K562 (cell line): ENCODE measurements around the gene SETDB1. TPM values are rescaled to one million over a fixed set of nuclear protein-coding genes. Genes with fewer than 3 reads are reported as not detected.

ENCODE experiments used
- ARID1B ChIP-seq: fragments of 450-650 bp; IDR thresholded peaks from 2 replicates; pipeline ENCODE4 v1.6.1; 2016; ENCODE audit warnings: antibody characterized with exemption, mild to moderate bottlenecking, inconsistent platforms
- BACH1 ChIP-seq: fragments of 200-800 bp; sonication (Bioruptor generic); IDR thresholded peaks from 2 replicates; pipeline ENCODE4 v1.6.1; 2016; ENCODE audit warnings: missing genetic modification characterization, missing compliant biosample characterization
- EP300 ChIP-seq: IDR thresholded peaks from 2 replicates; pipeline ENCODE4 v1.6.1; 2012; ENCODE audit warnings: low read length, improper control_type of control experiment
- FOXJ2 ChIP-seq: fragments of 200-800 bp; sonication (Bioruptor generic); IDR thresholded peaks from 2 replicates; pipeline ENCODE4 v1.6.1; 2016; ENCODE audit warnings: missing genetic modification characterization, missing compliant biosample characterization
- FOXK2 ChIP-seq, 2 experiments: fragments of 450-650 bp; IDR thresholded peaks in 1 of 2; conservative IDR thresholded peaks in 1 of 2; 2 replicates each; pipeline ENCODE4 v1.6.1; 2016; ENCODE audit warnings: low read depth in 2 of 2, mild to moderate bottlenecking in 1 of 2
- FOXP1 ChIP-seq: sonication (generic); formaldehyde crosslinking; IDR thresholded peaks from 2 replicates; pipeline ENCODE4 v1.8.0; 2022; ENCODE audit warnings: mild to moderate bottlenecking, missing genetic modification reagents
- HMG20B ChIP-seq: fragments of 250-450 bp; sonication (Bioruptor Pico); IDR thresholded peaks from 2 replicates; pipeline ENCODE4 v1.5.0; 2021; ENCODE audit warnings: mild to moderate bottlenecking
- JUN ChIP-seq, 2 experiments: sonication (generic) in 1 of 2; formaldehyde crosslinking in 1 of 2; IDR thresholded peaks; 2 replicates each; pipeline versions ENCODE4 v1.6.1 to v1.8.0; 2012 to 2022; ENCODE audit warnings: borderline replicate concordance in 2 of 2, mild to moderate bottlenecking in 2 of 2, improper control_type of control experiment in 1 of 2, low read depth in 1 of 2, low read length in 1 of 2, missing genetic modification reagents in 1 of 2
- MTF1 ChIP-seq: fragments of 250-450 bp; sonication (Bioruptor Pico); IDR thresholded peaks from 2 replicates; pipeline ENCODE4 v1.9.0; 2021; ENCODE audit warnings: moderate library complexity, mild to moderate bottlenecking, inconsistent platforms, borderline replicate concordance
- NFE2 ChIP-seq: IDR thresholded peaks from 2 replicates; pipeline ENCODE4 v1.6.1; 2014; ENCODE audit warnings: antibody characterized with exemption, low read depth
- POLR2AphosphoS2 ChIP-seq: IDR thresholded peaks from 2 replicates; pipeline ENCODE4 v1.6.1; 2012; ENCODE audit warnings: low read length, improper control_type of control experiment
- SNRNP70 ChIP-seq: fragments of 200-400 bp; formaldehyde crosslinking; optimal IDR thresholded peaks from 2 replicates; pipeline ENCODE3; 2017; ENCODE audit warnings: low read depth, low read length
- ZNF197 ChIP-seq: fragments of 200-800 bp; sonication (Bioruptor generic); IDR thresholded peaks from 2 replicates; pipeline ENCODE4 v1.6.1; 2016; ENCODE audit warnings: low read depth, missing genetic modification characterization, missing compliant biosample characterization
- ZNF23 ChIP-seq: fragments of 250-450 bp; sonication (Bioruptor Pico); IDR thresholded peaks from 2 replicates; pipeline ENCODE4 v1.4.0; 2020; ENCODE audit warnings: mild to moderate bottlenecking
- ZNF263 ChIP-seq: sonication (generic); formaldehyde crosslinking; IDR thresholded peaks from 2 replicates; pipeline ENCODE4 v1.8.0; 2022; ENCODE audit warnings: mild to moderate bottlenecking, missing genetic modification reagents, borderline replicate concordance
- polyA plus RNA-seq, 8 experiments: library from polyadenylated mRNA; depleted of rRNA in 4 of 8; stranded (reverse) in 5 of 8; unstranded in 3 of 8; fragments of >200 nt; fragmentation: Nextera tagmentation in 2 of 8; fragmentation: Illumina TruSeq in 1 of 8; extraction: Ambion mirVana in 2 of 8; extraction: Trizol in 1 of 8; gene quantifications; 2 replicates each; pipeline versions ENCODE4 v1.2.1 to v1.2.3, GENCODE V29; 2011 to 2014; ENCODE audit warnings: inconsistent platforms in 1 of 8, missing spikeins in 1 of 8
- total RNA-seq, 7 experiments: library from RNA; depleted of rRNA in 6 of 7; stranded (reverse); fragments of >200 nt in 6 of 7; fragmentation: Illumina TruSeq in 2 of 7; extraction: Trizol in 2 of 7; gene quantifications; 2 replicates each; pipeline versions ENCODE4 v1.2.1 to v1.2.3, GENCODE V29; 2011 to 2021; ENCODE audit warnings: low replicate concordance in 1 of 7
- TF ChIP-seq, protein P1 (sequence below): fragments of 450-650 bp; IDR thresholded peaks from 2 replicates; pipeline ENCODE4 v1.6.1; 2017; ENCODE audit warnings: antibody characterized with exemption, mild to moderate bottlenecking
- TF ChIP-seq, protein P2 (sequence below): fragments of 200-800 bp; sonication (Bioruptor generic); IDR thresholded peaks from 2 replicates; pipeline ENCODE4 v1.6.1; 2017; ENCODE audit warnings: missing genetic modification characterization, missing compliant biosample characterization
- TF ChIP-seq, protein P3 (sequence below), 2 experiments: IDR thresholded peaks; 2 replicates each; pipeline ENCODE4 v1.6.1; 2011; ENCODE audit warnings: borderline replicate concordance in 1 of 2, control low read depth in 1 of 2, low read depth in 1 of 2, low read length in 1 of 2, mild to moderate bottlenecking in 1 of 2, mixed read lengths in 1 of 2, moderate library complexity in 1 of 2; ENCODE audit not compliant: insufficient read depth in 1 of 2, insufficient read length in 1 of 2, poor library complexity in 1 of 2, severe bottlenecking in 1 of 2; ENCODE audit errors: extremely low read depth in 1 of 2

Gene SETDB1
- total and polyA plus RNA-seq, 9 of the 15 experiments (the other 6 are each of a cell fraction or from before 2014, with no cell fraction given) = 21.5 to 64.4 (median 42.0) TPM

DNA sequence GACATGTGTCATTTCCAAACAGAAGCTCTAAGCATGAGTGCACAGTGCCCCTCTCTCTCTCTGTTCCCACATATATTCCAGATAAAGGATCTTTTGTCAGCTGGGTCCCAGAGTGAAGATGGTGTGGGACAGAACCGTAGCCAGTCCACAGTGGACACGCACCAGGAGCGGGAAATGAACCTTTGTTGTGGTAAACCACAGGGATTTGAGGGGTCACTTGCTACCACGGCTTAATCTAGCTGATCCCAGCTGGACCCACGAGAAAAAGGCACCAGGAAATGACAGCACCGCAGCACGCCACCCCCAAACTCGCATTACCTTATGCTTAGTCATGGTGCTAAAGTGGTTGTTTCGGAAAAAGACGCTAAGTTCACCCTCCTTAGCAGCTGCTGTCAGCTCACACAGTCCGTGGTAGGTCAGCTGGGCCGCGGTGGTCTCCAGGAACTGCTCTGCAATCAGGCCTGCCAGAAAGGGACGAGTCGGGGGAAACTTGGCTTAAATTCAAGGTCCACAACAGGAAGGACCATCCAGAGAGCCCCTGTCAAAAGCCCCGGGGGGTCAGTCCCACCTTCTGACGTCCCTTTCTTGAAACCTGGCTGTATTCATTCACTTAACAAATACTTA, 73.0 kb downstream of the SETDB1 start (continued):
- peak; percentile 82 for TF ChIP-seq ARID1B
- no peak for TF ChIP-seq SNRNP70
- TF ChIP-seq FOXJ2 (tag) = 0 out of 2 replicates have a peak, but pooled peaks have one; percentile 38
- TF ChIP-seq FOXK2 (conservative IDR thresholded peaks at IDR 0.05 in 1 of 2, IDR thresholded peaks at IDR 0.05 in 1 of 2; ENCODE audit: low read depth in 2 of 2) = peak in 1 of 2 experiments; percentile 51; a peak in 1 of 4 replicates
- TF ChIP-seq JUN (IDR thresholded peaks at IDR 0.05; ENCODE audit: borderline replicate concordance, low read depth, low read length) = peak; percentile 74; the same call in 1 of the 2 replicates
- TF ChIP-seq JUN (CRISPR knock-in tag; IDR thresholded peaks at IDR 0.05; ENCODE audit: borderline replicate concordance) = no peak
- TF ChIP-seq, protein P1, sequence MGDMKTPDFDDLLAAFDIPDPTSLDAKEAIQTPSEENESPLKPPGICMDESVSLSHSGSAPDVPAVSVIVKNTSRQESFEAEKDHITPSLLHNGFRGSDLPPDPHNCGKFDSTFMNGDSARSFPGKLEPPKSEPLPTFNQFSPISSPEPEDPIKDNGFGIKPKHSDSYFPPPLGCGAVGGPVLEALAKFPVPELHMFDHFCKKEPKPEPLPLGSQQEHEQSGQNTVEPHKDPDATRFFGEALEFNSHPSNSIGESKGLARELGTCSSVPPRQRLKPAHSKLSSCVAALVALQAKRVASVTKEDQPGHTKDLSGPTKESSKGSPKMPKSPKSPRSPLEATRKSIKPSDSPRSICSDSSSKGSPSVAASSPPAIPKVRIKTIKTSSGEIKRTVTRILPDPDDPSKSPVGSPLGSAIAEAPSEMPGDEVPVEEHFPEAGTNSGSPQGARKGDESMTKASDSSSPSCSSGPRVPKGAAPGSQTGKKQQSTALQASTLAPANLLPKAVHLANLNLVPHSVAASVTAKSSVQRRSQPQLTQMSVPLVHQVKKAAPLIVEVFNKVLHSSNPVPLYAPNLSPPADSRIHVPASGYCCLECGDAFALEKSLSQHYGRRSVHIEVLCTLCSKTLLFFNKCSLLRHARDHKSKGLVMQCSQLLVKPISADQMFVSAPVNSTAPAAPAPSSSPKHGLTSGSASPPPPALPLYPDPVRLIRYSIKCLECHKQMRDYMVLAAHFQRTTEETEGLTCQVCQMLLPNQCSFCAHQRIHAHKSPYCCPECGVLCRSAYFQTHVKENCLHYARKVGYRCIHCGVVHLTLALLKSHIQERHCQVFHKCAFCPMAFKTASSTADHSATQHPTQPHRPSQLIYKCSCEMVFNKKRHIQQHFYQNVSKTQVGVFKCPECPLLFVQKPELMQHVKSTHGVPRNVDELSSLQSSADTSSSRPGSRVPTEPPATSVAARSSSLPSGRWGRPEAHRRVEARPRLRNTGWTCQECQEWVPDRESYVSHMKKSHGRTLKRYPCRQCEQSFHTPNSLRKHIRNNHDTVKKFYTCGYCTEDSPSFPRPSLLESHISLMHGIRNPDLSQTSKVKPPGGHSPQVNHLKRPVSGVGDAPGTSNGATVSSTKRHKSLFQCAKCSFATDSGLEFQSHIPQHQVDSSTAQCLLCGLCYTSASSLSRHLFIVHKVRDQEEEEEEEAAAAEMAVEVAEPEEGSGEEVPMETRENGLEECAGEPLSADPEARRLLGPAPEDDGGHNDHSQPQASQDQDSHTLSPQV = peak; percentile 98
- no peak for TF ChIP-seq FOXP1 (CRISPR knock-in tag)
- no peak for TF ChIP-seq HMG20B (CRISPR knock-in tag)
- TF ChIP-seq EP300 = peak; percentile 32
- TF ChIP-seq ZNF197 = peak; percentile 86; the same call in 1 of the 2 replicates
- TF ChIP-seq BACH1 (tag) = peak; percentile 85
- no peak for TF ChIP-seq ZNF263 (CRISPR knock-in tag)
- TF ChIP-seq MTF1 (CRISPR knock-in tag) = no peak
- TF ChIP-seq, protein P2, sequence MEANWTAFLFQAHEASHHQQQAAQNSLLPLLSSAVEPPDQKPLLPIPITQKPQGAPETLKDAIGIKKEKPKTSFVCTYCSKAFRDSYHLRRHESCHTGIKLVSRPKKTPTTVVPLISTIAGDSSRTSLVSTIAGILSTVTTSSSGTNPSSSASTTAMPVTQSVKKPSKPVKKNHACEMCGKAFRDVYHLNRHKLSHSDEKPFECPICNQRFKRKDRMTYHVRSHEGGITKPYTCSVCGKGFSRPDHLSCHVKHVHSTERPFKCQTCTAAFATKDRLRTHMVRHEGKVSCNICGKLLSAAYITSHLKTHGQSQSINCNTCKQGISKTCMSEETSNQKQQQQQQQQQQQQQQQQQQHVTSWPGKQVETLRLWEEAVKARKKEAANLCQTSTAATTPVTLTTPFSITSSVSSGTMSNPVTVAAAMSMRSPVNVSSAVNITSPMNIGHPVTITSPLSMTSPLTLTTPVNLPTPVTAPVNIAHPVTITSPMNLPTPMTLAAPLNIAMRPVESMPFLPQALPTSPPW (CRISPR knock-in tag) = peak; percentile 24; the same call in 1 of the 2 replicates
- TF ChIP-seq ZNF23 (CRISPR knock-in tag) = no peak
- no peak for TF ChIP-seq POLR2AphosphoS2
- TF ChIP-seq NFE2 = peak; percentile 98
- TF ChIP-seq, protein P3, sequence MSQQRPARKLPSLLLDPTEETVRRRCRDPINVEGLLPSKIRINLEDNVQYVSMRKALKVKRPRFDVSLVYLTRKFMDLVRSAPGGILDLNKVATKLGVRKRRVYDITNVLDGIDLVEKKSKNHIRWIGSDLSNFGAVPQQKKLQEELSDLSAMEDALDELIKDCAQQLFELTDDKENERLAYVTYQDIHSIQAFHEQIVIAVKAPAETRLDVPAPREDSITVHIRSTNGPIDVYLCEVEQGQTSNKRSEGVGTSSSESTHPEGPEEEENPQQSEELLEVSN (IDR thresholded peaks at IDR 0.05; ENCODE audit: borderline replicate concordance in 1 of 2, extremely low read depth in 1 of 2, insufficient read depth in 1 of 2, insufficient read length in 1 of 2, low read depth in 1 of 2, low read length in 1 of 2, poor library complexity in 1 of 2, severe bottlenecking in 1 of 2) = peak in 1 of 2 experiments; percentile 48
